Measurements from ENCODE around the gene HHLA2.

HHLA2 gene

DNA sequence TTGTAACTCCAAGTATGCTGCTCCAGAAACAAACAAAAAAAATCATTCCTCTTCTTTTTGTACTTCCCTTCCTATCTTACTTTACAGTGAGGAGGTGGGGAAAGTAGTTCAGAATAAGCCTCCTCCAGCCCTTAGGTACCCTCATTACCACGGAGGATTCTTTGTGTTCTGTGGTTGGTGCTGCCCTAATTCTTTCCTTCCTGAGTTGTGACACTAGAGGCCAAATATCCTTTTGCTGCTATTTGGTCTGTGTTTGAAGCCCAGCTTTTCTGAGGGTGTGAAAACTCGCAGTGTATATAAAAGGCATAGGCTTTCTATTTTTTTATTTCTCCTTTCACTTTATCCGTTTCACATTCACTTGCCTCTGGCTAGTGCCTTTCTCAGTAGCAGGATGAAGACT is 98.2 kb downstream of the HHLA2 start:
- no peak for DNase-seq

DNA sequence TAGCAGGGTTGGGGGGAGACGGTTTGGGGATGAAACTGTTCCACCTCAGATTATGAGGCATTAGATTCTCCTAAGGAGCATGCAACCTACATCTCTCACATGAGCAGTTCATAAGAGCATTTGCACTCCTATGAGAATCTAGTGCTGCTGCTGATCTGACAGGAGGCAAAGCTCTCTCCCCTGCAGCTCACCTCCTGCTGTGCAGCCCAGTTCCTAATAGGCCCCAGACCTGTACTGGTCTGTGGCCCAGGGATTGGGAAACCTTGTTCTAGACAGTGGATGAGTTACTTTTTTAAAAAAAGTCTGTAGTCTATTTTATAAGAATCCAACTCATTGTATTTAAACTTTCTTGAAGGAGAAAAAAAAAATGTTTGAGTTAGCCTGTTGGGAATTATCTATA is 100.0 kb downstream of the HHLA2 start:
- no peak for DNase-seq

DNA sequence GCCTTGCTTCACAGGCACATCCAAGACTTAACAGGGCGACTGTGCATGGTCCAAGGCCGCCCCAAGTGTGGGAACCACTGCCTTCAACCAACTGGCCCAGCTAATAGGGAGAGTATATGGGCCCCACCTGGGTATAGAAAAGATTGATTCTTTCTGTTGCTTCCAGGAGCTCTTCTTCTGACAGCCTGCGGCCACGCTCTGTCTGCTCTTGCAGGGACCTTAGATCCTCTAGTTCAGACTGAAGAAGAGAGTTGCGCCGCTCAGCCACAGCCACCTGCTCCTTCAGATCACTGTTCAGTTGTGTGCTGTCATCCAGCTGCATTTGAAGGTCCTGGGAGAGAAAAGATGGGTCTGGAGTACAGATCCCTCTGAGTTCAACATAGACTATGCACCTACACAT is 102.2 kb downstream of the HHLA2 start:
- DNase-seq, result no peak

DNA sequence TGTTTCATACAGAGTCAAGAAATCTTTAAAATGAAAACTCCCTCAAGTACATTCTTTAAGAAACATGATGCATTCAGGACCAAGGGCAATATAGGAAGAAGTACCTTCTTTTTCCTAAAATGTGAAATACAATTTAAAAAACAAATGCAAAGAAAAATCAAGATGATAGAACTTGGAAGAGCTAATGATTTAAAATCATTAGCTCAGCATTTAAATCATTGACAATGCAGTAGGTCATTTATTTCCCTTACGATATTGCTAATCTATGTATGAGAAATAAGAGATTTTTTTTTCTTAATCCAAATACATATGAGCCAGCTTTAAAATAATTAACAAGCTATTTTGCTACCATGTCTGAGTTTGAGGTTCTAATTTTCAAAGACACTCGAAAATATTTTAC is 105.5 kb downstream of the HHLA2 start:
- no peak for DNase-seq

DNA sequence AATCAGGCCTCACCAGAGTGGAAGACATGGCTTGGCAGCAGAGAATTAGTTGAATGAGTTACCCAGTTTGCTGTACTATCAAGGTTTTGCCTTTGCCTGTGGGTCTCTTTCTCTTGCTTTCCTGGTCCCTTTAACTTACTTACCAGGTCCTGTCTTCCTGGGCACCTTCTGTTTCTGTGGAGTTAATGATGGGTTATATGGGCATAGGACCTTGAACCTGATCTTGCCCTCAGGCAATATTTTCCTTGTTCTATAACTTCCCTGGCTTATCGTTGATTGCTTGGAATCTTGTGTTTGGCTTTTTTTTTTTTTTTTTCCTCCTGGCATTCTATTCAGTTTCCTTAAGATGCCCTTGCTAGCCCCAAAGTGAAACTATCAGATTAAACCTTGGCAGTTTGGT is 106.8 kb downstream of the HHLA2 start:
- DNase-seq, result no peak

DNA sequence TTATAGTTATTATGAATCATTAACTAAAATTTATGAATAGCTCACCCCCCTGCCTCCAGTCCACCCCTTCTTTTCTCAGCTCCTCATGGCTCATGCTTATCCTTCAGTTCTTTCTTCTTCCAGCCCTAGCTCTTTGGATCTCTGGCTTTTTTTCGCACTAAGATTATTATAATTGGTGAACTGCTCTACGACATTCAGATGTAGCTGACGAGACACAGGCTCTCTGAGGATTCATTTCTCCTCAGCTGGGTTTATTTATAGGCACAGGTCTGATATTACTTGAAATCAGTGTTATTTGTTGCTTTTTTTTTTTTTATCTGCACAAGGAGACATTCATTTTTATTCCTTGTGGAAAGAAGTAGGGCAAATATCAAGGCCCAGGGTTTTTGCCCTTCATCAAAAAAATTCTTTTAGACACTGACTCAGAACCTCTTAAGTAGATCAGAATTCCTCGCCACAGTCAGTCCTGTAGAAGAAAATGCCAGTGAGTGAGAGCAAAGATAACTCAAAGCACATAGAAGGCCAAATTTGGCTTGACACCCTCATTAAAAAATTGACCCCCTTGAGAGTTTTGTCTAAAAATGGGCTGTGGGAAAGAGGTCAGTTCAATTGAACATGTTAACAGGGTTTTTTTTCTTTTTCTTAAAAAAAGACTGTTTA is 107.5 kb downstream of the HHLA2 start:
- no peak for DNase-seq

DNA sequence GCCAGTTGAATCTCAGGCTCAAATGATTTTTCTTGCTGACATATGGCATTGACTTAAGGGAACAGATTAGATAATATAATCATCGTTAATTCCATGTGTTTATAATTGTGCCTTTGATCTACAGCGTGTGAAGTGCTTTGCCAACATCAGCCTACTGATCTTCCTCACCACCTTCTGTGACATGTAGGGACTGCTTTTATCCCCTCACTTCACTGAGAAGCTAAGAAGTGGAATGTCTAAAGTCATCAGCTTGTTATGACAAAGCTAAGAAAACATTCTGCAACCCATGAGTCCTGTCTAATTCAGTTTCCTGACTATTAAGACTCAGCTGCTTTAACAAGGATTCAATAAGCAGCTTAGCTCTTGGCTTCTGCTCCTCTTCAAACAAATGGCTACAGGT is 108.0 kb downstream of the HHLA2 start:
- no peak for DNase-seq

DNA sequence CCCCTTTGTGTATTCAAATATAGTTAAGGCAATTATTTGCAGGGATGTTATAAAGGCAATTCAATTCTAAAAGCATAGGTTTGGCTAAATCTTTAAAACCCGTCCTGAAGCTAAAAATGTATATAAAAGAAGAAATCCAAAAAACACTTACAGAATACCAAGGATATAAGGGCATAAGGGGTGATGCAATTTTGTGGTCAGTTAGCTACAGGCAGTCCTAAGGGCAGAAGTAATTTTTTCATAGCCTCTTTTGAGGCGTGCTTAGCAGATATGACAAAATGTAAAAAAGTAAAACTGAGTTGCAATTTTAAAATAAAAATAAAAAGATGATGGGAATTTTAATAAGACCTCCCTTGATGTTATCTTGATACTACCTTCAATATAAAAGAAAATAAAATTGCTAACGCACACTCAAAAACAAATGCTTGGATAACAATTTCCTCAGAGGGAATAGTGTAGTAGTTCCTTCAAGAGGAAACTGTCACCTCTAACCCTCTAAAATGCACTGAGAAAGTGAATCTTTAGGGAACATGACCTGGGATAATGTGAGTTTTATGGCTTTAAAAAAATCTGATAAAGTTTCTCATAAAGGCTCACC is 109.8 kb downstream of the HHLA2 start:
- no peak for DNase-seq

DNA sequence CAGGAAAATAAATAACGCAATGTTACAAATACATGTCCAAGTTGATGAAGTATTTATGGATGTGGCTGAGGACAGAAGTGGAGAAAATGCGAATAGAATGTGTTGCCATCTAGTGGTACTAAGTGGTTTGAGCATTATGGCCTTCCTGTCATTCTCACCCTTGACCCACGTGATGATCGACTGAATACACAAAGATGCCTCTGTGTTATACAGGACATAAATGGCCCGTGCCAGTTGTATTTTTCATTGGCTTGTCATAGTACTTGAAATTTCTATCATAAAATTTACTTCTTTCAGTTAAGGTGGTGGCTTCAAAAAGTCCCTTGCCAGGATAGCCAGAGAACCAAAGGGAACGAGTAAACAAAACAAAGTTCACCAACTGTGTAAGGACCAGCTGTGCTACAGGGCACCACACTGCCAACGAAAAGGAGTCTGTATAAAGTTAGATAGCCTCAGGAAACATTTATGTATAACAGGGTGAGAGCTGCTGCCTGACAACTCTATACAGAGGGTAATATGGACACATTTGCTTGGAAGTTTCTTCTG is 110.4 kb downstream of the HHLA2 start:
- peak; percentile 13 for DNase-seq

DNA sequence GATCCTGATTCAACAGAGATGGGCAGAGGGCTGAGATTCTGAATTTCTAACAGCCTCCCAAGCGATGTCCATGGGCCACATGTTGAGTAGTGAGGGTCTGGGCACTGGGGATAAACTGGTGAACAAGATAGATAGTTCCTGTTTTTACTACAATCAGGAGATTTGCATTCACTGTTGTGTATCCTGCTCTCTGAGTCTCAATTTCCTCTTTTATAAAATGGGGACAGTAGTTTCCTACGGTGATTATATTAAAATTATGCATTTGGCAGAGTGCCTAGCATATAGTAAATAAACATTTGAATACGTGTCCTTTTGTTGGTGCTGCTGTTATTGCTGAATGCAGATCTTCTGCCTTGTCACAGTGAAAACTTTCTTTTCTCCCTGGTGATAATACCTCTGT is 111.5 kb downstream of the HHLA2 start:
- no peak for DNase-seq

DNA sequence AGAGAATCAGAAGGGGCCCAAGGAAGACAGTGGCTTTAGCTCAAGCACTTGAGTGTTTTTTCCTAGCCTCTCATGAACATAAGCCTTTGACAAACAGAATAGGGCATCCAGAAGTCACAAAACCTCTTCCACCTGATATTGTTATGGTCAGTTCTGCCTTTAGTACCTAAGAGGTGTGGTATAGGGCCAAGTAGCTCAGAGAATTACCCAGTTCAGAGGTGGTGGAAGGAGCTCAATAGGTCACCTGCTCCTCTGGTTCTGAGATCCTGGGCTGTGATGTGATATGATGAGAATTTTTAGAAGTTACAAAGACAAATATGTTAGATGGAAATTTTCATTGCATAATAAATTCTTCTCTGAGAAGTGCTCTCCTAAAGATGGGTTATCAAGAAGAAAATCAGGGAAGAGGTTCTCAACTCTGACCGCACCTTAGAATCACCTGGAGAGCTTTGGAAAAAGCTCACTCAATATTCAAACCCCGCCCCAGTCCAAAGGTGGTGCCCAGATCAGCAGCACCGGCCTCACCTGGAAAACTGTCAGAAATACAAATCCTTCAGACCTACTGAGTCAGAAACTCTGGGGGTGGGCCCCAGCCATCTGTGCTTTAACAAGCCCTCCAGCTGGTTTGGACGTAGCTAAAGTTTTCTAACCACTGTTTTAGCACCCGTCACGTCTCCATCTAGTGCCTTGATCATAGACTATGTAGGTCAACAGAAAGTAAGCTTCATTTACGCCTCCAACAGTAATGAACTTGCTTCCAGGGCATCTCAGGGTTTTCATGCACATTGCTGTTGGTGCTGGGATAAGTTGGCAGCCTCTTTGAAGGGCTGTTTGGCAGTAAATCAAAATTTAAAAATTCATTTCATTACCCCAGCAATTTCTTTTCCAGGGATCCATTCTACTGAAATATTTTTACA is 112.8 kb downstream of the HHLA2 start:
- no peak for DNase-seq

DNA sequence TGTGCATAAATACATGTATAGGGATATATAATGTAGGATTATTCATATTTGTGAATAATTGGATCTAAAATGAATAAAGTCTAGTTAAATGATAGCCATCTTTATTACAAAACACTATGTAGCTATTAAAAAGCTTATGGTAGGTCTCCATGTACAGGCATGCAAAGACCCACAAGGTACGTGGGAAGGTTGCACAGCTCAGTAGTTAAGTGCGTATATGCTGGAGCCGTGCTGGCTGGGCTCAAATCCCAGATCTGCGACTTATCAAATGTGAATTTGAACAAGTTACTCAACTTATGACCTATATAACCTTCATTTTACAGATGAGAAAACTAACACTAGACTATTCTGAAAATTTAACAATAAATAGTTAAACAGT is 113.4 kb downstream of the HHLA2 start:
- DNase-seq, result no peak

DNA sequence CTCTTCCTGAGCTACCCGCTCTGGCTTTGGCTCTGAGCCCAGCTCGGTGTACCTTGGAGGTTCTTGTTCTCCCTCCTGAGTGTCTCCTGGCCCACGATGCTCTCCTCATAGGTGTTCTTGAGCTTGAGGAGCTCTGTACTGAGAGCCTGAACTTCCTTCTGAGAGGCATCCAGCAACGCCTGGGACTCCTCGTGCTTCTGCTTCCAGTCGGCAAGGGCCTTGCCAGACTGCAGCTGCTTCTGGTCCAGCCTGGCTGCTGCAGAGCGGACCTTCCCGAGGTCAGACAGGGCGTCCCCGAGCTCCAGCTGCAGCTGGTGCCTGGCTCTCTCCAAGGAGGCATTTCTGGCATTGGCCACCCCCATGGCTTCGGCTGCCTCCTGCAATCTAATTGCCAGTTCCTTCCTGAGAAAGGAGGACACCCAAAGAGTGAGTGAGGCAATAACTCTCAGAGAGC is 114.2 kb downstream of the HHLA2 start:
- no peak for DNase-seq

DNA sequence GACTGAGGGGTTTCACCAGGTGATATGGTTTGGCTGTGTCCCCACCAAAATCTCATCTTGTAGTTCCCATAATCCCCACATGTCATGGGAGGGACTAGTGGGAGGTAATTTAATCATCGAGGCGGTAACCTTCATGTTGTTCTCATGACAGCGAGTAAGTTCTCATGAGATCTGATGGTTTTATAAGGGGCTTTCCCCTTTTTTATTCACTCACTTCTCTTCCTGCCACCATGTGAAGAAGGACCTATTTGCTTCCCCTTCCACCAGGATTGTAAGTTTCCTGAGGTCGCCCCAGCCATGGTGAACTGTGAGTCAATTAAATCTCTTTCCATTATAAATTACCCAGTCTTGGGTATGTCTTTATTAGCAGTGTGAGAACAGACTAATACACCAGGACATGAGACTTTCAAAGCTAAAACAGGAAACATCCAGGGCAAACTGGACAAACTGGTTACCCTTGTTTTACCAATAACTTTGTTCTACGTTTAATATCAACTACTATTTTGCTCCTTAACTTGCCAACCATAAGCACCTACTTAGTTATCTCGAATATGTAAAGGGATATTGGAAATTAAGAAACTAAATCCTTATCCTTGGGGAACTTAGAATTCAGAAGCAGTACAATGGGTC is 115.9 kb downstream of the HHLA2 start:
- no peak for DNase-seq

DNA sequence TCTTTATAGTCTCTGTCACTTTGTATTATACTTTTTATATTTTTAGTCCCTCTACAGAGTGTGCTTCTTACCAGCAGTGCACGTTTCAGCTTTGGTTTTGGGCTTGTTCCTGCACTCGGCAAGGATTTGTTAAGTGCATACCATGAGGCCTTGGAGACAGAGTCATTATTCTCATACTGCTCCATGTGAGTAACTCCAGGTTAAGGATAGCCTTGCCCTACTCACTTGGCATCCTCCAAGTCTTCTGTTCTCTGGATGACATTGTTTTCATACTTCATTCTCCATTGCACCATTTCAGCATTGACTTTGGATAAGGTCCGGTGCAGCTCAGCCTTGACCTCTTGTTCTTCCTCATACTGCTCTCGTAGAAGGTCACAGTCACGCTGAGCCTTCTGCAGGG is 117.7 kb downstream of the HHLA2 start:
- no peak for DNase-seq

DNA sequence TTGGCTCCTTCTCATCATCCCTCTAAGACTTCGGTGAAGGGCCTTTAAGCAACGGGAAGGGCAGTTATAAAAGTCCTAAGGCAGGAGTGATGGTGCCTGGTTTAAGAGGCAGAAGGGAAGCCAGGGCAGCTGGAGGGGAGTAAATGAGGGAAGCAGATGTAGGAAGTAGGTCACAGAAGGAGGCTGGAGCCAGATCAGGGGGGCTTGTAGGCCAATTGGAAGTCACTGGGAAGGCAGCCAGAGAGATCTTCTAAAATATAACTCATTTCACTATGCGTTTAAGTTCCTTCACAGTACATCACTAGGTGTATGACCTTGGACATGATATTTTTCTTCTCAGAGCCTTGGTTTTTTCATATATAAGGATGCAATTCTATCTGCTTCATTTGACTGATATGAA is 119.3 kb downstream of the HHLA2 start:
- no peak for DNase-seq

DNA sequence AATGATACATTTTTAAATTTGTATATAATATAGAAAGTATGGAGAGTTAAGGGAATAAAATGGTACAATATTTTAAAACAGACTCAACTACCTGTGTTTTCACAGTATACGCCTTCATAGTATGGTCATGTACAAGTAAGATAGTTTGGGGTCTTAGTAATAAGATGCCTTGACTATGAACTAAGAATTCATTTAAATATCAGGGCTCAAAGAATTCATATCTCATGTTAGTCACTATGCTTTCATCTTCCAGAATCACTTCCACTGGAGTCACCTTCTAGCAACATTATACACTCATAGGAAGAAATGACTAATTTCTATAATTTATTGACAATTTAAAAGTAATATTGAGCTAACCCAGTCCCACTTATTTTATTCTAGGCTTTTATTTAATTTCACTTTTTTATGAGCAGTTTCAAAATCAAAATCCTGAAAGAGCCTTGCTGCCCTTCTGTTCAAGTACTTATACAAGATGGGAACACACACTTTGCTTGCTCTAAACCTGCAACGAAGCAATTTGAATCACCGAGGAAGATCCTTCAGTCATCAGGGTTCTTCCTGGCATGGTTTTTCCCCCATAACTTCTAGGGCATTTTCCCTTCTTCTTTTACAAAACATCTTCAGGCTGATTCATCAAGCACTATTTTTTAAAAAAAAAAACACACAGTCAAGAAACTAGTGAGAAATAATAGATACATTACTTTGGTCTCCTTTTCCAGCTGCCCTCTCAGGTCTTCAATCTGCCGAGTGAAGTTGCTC is 119.9 kb downstream of the HHLA2 start:
- no peak for DNase-seq

DNA sequence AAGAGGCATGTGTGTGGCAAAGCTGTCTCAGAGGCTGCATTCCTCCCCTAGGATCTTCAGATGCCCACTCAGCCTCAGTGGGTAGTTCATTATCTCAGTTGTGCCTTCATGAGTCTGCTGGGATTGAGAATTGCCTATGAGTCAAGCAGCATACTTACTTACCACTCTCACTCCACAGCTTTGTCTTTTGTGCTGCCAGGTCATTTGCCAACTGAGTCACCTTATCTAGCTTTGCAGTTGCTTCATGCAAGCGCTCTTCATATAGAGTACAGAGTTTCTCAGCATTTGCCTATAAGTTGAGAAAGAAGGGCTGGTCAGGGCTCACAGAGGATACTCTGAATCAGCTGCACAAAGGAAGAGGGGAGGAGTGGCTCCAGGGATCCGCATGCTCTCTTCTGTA is 124.6 kb downstream of the HHLA2 start:
- no peak for DNase-seq
